ENCODE data around the gene CGNL1. TPM values are rescaled to one million over a fixed set of nuclear protein-coding genes. Genes with fewer than 3 reads are reported as not detected.

The CGNL1 gene
- total RNA-seq, 1 experiment from 2014 or later: 34.6 TPM

DNA sequence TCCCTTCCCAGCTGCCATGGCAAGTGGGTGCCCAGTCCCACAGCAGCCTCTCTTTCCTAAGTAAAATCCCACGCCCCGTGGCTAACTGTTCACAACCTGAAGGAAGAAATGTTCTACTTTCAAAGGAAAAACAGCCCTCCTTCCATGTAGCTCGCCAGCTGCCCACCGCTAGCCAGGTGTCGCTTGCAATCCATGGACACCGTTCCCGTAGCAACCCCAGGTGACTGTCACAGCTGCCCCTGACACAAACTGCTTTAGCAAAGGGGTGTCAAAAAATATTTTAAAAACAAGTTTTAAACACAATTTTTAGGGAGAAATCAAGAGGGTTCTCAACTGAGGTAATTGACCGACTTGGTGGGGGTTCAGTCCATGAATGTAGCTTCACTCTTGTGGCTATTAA is 21.0 kb upstream of the CGNL1 start:
- TF ChIP-seq, protein P1, sequence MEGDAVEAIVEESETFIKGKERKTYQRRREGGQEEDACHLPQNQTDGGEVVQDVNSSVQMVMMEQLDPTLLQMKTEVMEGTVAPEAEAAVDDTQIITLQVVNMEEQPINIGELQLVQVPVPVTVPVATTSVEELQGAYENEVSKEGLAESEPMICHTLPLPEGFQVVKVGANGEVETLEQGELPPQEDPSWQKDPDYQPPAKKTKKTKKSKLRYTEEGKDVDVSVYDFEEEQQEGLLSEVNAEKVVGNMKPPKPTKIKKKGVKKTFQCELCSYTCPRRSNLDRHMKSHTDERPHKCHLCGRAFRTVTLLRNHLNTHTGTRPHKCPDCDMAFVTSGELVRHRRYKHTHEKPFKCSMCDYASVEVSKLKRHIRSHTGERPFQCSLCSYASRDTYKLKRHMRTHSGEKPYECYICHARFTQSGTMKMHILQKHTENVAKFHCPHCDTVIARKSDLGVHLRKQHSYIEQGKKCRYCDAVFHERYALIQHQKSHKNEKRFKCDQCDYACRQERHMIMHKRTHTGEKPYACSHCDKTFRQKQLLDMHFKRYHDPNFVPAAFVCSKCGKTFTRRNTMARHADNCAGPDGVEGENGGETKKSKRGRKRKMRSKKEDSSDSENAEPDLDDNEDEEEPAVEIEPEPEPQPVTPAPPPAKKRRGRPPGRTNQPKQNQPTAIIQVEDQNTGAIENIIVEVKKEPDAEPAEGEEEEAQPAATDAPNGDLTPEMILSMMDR (conservative IDR thresholded peaks at IDR 0.05): no peak
- Mint-ChIP-seq H3K36me3 (ENCODE audit: insufficient read depth in 1 of 3, low read depth in 3 of 3) (no peaks in the 10 kb centered on the region; a peak in 1 of 7 replicates), H3K4me1 (peaks cover 52 to 56% of the 10 kb centered on the region in 2 experiments), H3K27me3 (ENCODE audit: low read depth) (peaks cover 3% of the 10 kb centered on the region; the same call in 1 of the 2 replicates), H3K4me3 (no peak overlapping the region; a peak in 1 of 5 replicates), H3K27ac (peak overlapping the region in 2 of 3 experiments; percentile 77 to 94; a peak in 2 of 7 replicates), H3K9me3 (peaks cover 0 to 2% of the 10 kb centered on the region in 2 experiments; a peak in 2 of 5 replicates)
- Histone ChIP-seq H2BK120ac (ENCODE audit: low read depth, low read length, poor library complexity, severe bottlenecking) (no peak overlapping the region), H3T11ph (ENCODE audit: low read length) (no peak overlapping the region), H3K23ac (ENCODE audit: insufficient read length, low read depth, low read length) (no peak overlapping the region), H2BK15ac (ENCODE audit: low read depth, low read length) (no peak overlapping the region), H3K27ac (ENCODE audit: insufficient read length, low read depth, low read length) (no peak overlapping the region), H3K4me2 (ENCODE audit: insufficient read depth, insufficient read length, low read length) (no peak overlapping the region), H3K9ac (ENCODE audit: extremely low read depth, insufficient read length, low read length) (no peak overlapping the region), H2AK5ac (ENCODE audit: insufficient read length, low read length) (no peak overlapping the region), H3K79me1 (ENCODE audit: insufficient read depth, low read depth, low read length, poor library complexity, severe bottlenecking) (no peaks in the 10 kb centered on the region), H3K4me1 (ENCODE audit: insufficient read depth, low read length) (peaks cover 13% of the 10 kb centered on the region; the same call in 1 of the 2 replicates), H2BK20ac (ENCODE audit: low read depth, low read length, poor library complexity, severe bottlenecking) (no peak overlapping the region), H2AFZ (ENCODE audit: low read length) (no peak overlapping the region), H4K20me1 (ENCODE audit: control insufficient read depth, insufficient read depth, insufficient read length) (no peaks in the 10 kb centered on the region), H3K18ac (ENCODE audit: insufficient read length, low read depth, low read length) (no peak overlapping the region), H3K9me3 (ENCODE audit: control insufficient read depth, low read depth, low read length) (no peaks in the 10 kb centered on the region), H3K14ac (ENCODE audit: insufficient read depth, low read length) (no peak overlapping the region), H4K8ac (replicated peaks; ENCODE audit: insufficient read length, low read depth, low read length) (no peak overlapping the region), H4K5ac (ENCODE audit: insufficient read length, low read depth, low read length) (no peak overlapping the region), H3K23me2 (ENCODE audit: insufficient read length, low read depth, low read length, poor library complexity, severe bottlenecking) (no peaks in the 10 kb centered on the region), H2BK12ac (ENCODE audit: insufficient read length, low read depth, low read length) (no peak overlapping the region), H3K79me2 (ENCODE audit: insufficient read depth, low read length) (no peaks in the 10 kb centered on the region), H3K4ac (ENCODE audit: low read depth, low read length) (no peak overlapping the region), H4K91ac (ENCODE audit: insufficient read length, low read depth, low read length) (no peak overlapping the region), H2BK5ac (ENCODE audit: insufficient read length, low read length) (no peak overlapping the region), H3K27me3 (ENCODE audit: insufficient read depth, low read length) (no peaks in the 10 kb centered on the region), H3K56ac (ENCODE audit: insufficient read length, low read depth, low read length) (no peak overlapping the region)
- WGBS (ENCODE audit: extremely low coverage, insufficient read length, low lambda C conversion rate): no CpG with 5 or more reads among the region's 8 CpGs
- peak; percentile 52 for DNase-seq
